ENCODE measurements around the gene GOPC.

- TF ChIP-seq POLR2A (IDR thresholded peaks at IDR 0.05) (no peak), CTCF (IDR thresholded peaks at IDR 0.05) (no peak)
Observed at GRCh38 chr6:117544716-117545115, 57.6 kb downstream of the GOPC start.
